22Rv1 (cell line): ENCODE data around the gene NIBAN1.

ENCODE experiments used
- CTCF ChIP-seq: fragments of 450-650 bp; IDR thresholded peaks from 2 replicates; pipeline ENCODE4 v1.5.1; 2017; ENCODE audit warnings: mild to moderate bottlenecking
- ZFX ChIP-seq: fragments of 450-650 bp; IDR thresholded peaks from 2 replicates; pipeline ENCODE4 v1.6.1; 2017; ENCODE audit warnings: antibody characterized with exemption, borderline replicate concordance

GRCh38 chr1:184953600-184954219, 20.6 kb downstream of the NIBAN1 start:
- TF ChIP-seq CTCF (no peak), ZFX (no peak)
